ENCODE results near the gene DRAM2. TPM values are rescaled to one million over a fixed set of nuclear protein-coding genes. Genes with fewer than 3 reads are reported as not detected.

Gene DRAM2
- total and polyA plus RNA-seq, 2 of the 13 experiments (the other 11 are each of a cell fraction or from before 2014, with no cell fraction given), result 33.2 to 123 TPM

DNA sequence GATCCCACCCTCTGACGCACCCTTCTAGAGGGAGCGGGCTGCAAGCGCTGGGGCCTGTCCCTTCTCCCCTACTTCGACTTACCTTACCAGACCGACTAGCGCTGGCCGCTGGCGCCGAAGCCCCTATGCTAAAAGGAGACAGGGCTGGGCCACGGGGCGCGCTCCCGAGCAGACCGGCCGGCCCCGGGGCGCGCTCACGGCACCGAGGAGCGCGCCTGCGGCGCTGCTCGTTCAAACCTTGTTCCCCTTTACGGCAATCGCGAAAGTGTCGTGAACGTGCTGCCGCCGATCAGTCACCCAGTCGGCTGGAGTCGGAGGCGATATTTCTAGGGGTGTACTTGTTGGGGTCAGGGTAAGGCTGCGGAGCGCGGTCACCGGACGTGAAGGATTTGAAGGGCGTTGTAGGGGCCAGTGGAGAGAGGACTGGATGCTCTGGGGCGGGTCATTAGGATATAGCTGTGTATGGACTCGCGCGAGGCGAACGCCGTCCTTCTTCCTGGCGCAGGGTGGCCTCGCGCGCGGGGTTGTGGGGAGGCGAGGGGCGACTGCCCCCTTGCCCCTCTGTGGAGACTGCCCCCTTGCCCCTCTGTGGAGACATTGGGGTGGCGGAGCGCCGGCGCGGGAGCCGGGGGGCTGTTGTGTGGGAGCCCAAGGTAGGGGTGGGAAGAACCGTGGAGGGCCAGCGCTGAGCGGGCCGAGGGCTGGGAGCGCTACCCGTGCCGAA is at the start of gene DRAM2, which contains the start of gene CEPT1 (continued):
- no peak; the same call in 1 of the 2 replicates for TF ChIP-seq ZNF354B (CRISPR knock-in tag; IDR thresholded peaks at IDR 0.05)
- TF ChIP-seq NAIF1 (CRISPR knock-in tag; IDR thresholded peaks at IDR 0.05; ENCODE audit: borderline replicate concordance), result no peak
- TF ChIP-seq ARID2 (CRISPR knock-in tag; IDR thresholded peaks at IDR 0.05; ENCODE audit: borderline replicate concordance), result no peak
- TF ChIP-seq, protein P1, sequence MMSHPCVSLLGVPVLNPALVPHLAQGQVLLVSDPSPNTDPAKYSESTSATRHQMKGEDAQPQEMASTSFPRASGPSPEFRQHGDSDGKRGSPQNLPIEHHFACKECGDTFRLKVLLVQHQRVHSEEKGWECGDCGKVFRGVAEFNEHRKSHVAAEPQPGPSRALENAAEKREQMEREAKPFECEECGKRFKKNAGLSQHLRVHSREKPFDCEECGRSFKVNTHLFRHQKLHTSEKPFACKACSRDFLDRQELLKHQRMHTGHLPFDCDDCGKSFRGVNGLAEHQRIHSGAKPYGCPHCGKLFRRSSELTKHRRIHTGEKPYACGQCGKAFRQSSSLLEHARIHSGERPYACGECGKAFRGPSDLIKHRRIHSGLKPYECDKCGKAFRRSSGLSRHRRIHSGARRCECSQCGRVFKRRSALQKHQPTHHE (CRISPR knock-in tag; IDR thresholded peaks at IDR 0.05; ENCODE audit: borderline replicate concordance), result peak; percentile 34; the same call in 1 of the 2 replicates
- TF ChIP-seq, protein P2, sequence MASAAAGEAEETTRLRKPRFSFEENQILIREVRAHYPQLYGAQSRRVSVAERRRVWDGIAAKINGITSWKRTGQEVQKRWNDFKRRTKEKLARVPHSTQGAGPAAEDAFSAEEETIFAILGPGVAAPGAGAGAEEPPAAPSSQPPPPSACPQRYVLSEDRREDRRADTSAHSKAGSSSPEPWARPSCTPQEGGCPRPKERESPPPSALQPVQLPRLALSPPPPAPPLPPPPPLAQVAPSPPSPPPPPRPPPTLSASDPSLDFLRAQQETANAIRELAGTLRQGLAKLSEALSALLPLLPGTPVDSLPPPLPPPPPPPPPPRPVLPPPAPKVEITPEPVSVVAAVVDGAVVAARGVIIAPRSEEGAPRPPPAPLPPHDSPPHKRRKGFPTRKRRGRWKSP (CRISPR knock-in tag; IDR thresholded peaks at IDR 0.05), result peak; percentile 48; the same call in 1 of the 2 replicates
- no peak for TF ChIP-seq ZNF20 (CRISPR knock-in tag; IDR thresholded peaks at IDR 0.05)
- TF ChIP-seq, protein P3, sequence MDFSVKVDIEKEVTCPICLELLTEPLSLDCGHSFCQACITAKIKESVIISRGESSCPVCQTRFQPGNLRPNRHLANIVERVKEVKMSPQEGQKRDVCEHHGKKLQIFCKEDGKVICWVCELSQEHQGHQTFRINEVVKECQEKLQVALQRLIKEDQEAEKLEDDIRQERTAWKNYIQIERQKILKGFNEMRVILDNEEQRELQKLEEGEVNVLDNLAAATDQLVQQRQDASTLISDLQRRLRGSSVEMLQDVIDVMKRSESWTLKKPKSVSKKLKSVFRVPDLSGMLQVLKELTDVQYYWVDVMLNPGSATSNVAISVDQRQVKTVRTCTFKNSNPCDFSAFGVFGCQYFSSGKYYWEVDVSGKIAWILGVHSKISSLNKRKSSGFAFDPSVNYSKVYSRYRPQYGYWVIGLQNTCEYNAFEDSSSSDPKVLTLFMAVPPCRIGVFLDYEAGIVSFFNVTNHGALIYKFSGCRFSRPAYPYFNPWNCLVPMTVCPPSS (IDR thresholded peaks at IDR 0.05), result no peak
- no peak for TF ChIP-seq SMAD9 (CRISPR knock-in tag; IDR thresholded peaks at IDR 0.05)
- no peak for TF ChIP-seq ZNF496 (CRISPR knock-in tag; IDR thresholded peaks at IDR 0.05; ENCODE audit: insufficient replicate concordance)
- TF ChIP-seq YY1 (IDR thresholded peaks at IDR 0.05; ENCODE audit: insufficient read depth, insufficient replicate concordance, low read depth, low read length), result peak; percentile 4
- no peak for TF ChIP-seq KLF15 (CRISPR knock-in tag; IDR thresholded peaks at IDR 0.05; ENCODE audit: borderline replicate concordance)
- TF ChIP-seq ZSCAN20 (CRISPR knock-in tag; IDR thresholded peaks at IDR 0.05; ENCODE audit: borderline replicate concordance), result no peak
- TF ChIP-seq ADNP (CRISPR knock-in tag; IDR thresholded peaks at IDR 0.05), result no peak
- TF ChIP-seq SOX5 (CRISPR knock-in tag; IDR thresholded peaks at IDR 0.05; ENCODE audit: borderline replicate concordance), result peak; percentile 24; the same call in 1 of the 2 replicates
- peak; percentile 89 for TF ChIP-seq ZFX (CRISPR knock-in tag; IDR thresholded peaks at IDR 0.05; ENCODE audit: low read depth)
- TF ChIP-seq ZNF263 (CRISPR knock-in tag; IDR thresholded peaks at IDR 0.05), result no peak
- TF ChIP-seq NR2C2 (CRISPR knock-in tag; IDR thresholded peaks at IDR 0.05; ENCODE audit: borderline replicate concordance), result peak; percentile 50; the same call in 1 of the 2 replicates
- TF ChIP-seq, protein P4, sequence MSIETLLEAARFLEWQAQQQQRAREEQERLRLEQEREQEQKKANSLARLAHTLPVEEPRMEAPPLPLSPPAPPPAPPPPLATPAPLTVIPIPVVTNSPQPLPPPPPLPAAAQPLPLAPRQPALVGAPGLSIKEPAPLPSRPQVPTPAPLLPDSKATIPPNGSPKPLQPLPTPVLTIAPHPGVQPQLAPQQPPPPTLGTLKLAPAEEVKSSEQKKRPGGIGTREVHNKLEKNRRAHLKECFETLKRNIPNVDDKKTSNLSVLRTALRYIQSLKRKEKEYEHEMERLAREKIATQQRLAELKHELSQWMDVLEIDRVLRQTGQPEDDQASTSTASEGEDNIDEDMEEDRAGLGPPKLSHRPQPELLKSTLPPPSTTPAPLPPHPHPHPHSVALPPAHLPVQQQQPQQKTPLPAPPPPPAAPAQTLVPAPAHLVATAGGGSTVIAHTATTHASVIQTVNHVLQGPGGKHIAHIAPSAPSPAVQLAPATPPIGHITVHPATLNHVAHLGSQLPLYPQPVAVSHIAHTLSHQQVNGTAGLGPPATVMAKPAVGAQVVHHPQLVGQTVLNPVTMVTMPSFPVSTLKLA (IDR thresholded peaks at IDR 0.05), result no peak
- TF ChIP-seq ZEB1 (IDR thresholded peaks at IDR 0.05; ENCODE audit: insufficient replicate concordance, low read depth), result no peak
- TF ChIP-seq, protein P5, sequence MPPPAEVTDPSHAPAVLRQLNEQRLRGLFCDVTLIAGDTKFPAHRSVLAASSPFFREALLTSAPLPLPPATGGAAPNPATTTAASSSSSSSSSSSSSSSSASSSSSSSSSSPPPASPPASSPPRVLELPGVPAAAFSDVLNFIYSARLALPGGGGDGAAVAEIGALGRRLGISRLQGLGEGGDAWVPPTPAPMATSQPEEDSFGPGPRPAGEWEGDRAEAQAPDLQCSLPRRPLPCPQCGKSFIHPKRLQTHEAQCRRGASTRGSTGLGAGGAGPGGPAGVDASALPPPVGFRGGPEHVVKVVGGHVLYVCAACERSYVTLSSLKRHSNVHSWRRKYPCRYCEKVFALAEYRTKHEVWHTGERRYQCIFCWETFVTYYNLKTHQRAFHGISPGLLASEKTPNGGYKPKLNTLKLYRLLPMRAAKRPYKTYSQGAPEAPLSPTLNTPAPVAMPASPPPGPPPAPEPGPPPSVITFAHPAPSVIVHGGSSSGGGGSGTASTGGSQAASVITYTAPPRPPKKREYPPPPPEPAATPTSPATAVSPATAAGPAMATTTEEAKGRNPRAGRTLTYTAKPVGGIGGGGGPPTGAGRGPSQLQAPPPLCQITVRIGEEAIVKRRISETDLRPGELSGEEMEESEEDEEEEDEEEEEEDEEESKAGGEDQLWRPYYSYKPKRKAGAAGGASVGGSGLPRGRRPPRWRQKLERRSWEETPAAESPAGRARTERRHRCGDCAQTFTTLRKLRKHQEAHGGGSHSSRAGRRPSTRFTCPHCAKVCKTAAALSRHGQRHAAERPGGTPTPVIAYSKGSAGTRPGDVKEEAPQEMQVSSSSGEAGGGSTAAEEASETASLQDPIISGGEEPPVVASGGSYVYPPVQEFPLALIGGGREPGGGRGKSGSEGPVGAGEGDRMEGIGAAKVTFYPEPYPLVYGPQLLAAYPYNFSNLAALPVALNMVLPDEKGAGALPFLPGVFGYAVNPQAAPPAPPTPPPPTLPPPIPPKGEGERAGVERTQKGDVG (CRISPR knock-in tag; IDR thresholded peaks at IDR 0.05; ENCODE audit: borderline replicate concordance), result no peak
- no peak for TF ChIP-seq ZFP36L2 (CRISPR knock-in tag; IDR thresholded peaks at IDR 0.05)
